UCSD-AML1 (cell line): ENCODE data around the gene ZNF235.
"Not testable (repeated sequence)": the region's sequence is repeated elsewhere in the genome, so short reads cannot be mapped to it uniquely, and the experiment has no call there.

Experiments used
- DNase-seq: peaks from one replicate; lab custom pipeline; 2025; ENCODE audit not compliant: unreplicated experiment; lab: John Stamatoyannopoulos, UW

Gene ZNF235

GRCh38 chr19:44258136-44258535 lies 46.7 kb downstream of the ZNF235 start:
- no peak for DNase-seq

GRCh38 chr19:44255705-44256411 lies 49.0 kb downstream of the ZNF235 start:
- no peak for DNase-seq

- DNase-seq: no peak
Observed at GRCh38 chr19:44254496-44254895, 50.3 kb downstream of the ZNF235 start.

- not testable (repeated sequence) for DNase-seq
Observed at GRCh38 chr19:44253392-44253791, 51.4 kb downstream of the ZNF235 start.

- not testable (repeated sequence) for DNase-seq
Observed at GRCh38 chr19:44252332-44252731, 52.5 kb downstream of the ZNF235 start.

- DNase-seq: no peak
Observed at GRCh38 chr19:44236384-44236783, 68.4 kb downstream of the ZNF235 start.
